ENCODE data around the gene CENPW.

CENPW gene

DNA sequence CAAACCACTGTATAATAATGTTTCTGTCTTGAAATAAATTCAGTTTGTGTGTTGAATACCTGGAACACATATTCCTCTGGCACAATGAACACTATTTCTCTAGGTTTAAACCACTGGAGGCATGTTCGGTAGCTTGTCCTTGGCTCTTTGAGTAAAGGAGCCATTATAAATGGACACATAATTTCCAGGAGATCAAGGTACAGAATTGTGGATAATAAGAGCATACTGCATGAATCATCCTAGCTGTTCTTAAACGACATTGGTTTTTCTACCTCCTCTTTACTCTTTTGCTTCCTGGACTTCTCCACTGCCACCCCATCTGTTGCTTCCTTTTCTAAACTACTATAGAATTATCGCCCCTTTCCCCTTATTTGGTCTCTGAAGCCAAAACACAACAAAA lies 1.2 kb downstream of the CENPW start:
- DNase-seq (no peak), ATAC-seq (ENCODE audit: insufficient read depth, low read depth) (no peak)
- Histone ChIP-seq H3K4me2 (ENCODE audit: insufficient read depth, low read length) (peak overlapping the region; percentile 83), H3K9me3 (ENCODE audit: insufficient read depth, low read length, severe bottlenecking) (no peaks in the 10 kb centered on the region), H3K9ac (ENCODE audit: low read depth, low read length) (peak overlapping the region; percentile 63), H4K20me1 (ENCODE audit: insufficient read depth, low read length) (peaks cover 4% of the 10 kb centered on the region; the same call in 1 of the 2 replicates), H3K36me3 (ENCODE audit: insufficient read depth, low read length) (peaks cover 1% of the 10 kb centered on the region; the same call in 1 of the 2 replicates), H3K27ac (ENCODE audit: low read length) (peak overlapping the region; percentile 78), H3K4me3 (ENCODE audit: low read depth in 1 of 2, low read length in 2 of 2) (peak overlapping the region; percentile 61 to 85), H3K27me3 (ENCODE audit: insufficient read depth, low read length, poor library complexity) (no peaks in the 10 kb centered on the region), H2AFZ (ENCODE audit: low read depth, low read length) (no peak overlapping the region), H3K4me1 (ENCODE audit: insufficient read depth, low read length) (peaks cover 38% of the 10 kb centered on the region), H3K79me2 (ENCODE audit: insufficient read depth, low read length) (peaks cover 55% of the 10 kb centered on the region)
- TF ChIP-seq CTCF (IDR thresholded peaks at IDR 0.05; ENCODE audit: borderline replicate concordance, extremely low read depth, low read length, poor library complexity, severe bottlenecking) = no peak

DNA sequence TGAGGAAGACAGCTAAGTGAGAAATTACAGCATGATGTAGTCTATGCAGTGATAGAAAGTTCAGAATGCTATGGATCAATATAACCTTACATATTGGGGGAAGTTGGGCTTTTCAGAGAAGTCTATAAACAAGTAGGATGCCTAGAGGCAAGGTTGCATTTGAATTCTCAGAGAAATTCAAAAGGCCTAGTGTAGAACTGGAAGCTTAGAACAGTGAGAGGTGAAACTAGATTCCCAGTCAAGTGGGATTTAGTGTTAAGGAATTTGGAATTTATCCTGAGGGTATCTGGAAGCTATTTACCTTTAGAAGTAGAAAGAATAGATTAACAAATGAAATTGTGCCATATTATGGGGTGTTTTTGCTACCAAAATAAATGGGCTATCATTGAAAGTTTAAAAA lies 4.3 kb downstream of the CENPW start:
- H3K4me2 ChIP-seq (ENCODE audit: insufficient read depth, low read length) = peak overlapping the region; percentile 83; the same call in 1 of the 2 replicates
- H2AFZ ChIP-seq (ENCODE audit: low read depth, low read length) = no peak overlapping the region
- no peak for DNase-seq
- H3K36me3 ChIP-seq (ENCODE audit: insufficient read depth, low read length) = peaks cover 10% of the 10 kb centered on the region; the same call in 1 of the 2 replicates
- no peaks in the 10 kb centered on the region for H3K9me3 ChIP-seq (ENCODE audit: insufficient read depth, low read length, severe bottlenecking)
- no peak overlapping the region for H3K4me3 ChIP-seq (ENCODE audit: low read depth in 1 of 2, low read length in 2 of 2)
- TF ChIP-seq CTCF (IDR thresholded peaks at IDR 0.05; ENCODE audit: borderline replicate concordance, extremely low read depth, low read length, poor library complexity, severe bottlenecking) (no peak), EZH2 (IDR thresholded peaks at IDR 0.05; ENCODE audit: borderline replicate concordance, low read depth, low read length, severe bottlenecking) (no peak)
- H3K9ac ChIP-seq (ENCODE audit: low read depth, low read length) = no peak overlapping the region
- peaks cover 63% of the 10 kb centered on the region for H3K79me2 ChIP-seq (ENCODE audit: insufficient read depth, low read length)
- H3K4me1 ChIP-seq (ENCODE audit: insufficient read depth, low read length) = peaks cover 38% of the 10 kb centered on the region
- no peak for ATAC-seq (ENCODE audit: insufficient read depth, low read depth)
- H4K20me1 ChIP-seq (ENCODE audit: insufficient read depth, low read length) = peaks cover 4% of the 10 kb centered on the region; the same call in 1 of the 2 replicates
- H3K27ac ChIP-seq (ENCODE audit: low read length) = no peak overlapping the region
- H3K27me3 ChIP-seq (ENCODE audit: insufficient read depth, low read length, poor library complexity) = no peaks in the 10 kb centered on the region

- Histone ChIP-seq H3K27me3 (ENCODE audit: insufficient read depth, low read length, poor library complexity) (no peaks in the 10 kb centered on the region), H3K79me2 (ENCODE audit: insufficient read depth, low read length) (0 out of 2 replicates have a peak, but pooled peaks cover under 1% of the 10 kb centered on the region), H3K4me3 (ENCODE audit: low read depth in 1 of 2, low read length in 2 of 2) (no peak overlapping the region), H2AFZ (ENCODE audit: low read depth, low read length) (no peak overlapping the region), H4K20me1 (ENCODE audit: insufficient read depth, low read length) (no peaks in the 10 kb centered on the region), H3K4me1 (ENCODE audit: insufficient read depth, low read length) (no peaks in the 10 kb centered on the region; the same call in 1 of the 2 replicates), H3K36me3 (ENCODE audit: insufficient read depth, low read length) (peaks cover 28% of the 10 kb centered on the region; the same call in 1 of the 2 replicates), H3K9ac (ENCODE audit: low read depth, low read length) (no peak overlapping the region), H3K9me3 (ENCODE audit: insufficient read depth, low read length, severe bottlenecking) (no peaks in the 10 kb centered on the region), H3K27ac (ENCODE audit: low read length) (no peak overlapping the region), H3K4me2 (ENCODE audit: insufficient read depth, low read length) (no peak overlapping the region)
- no peak for DNase-seq
- no peak for TF ChIP-seq CTCF (IDR thresholded peaks at IDR 0.05; ENCODE audit: borderline replicate concordance, extremely low read depth, low read length, poor library complexity, severe bottlenecking)
- TF ChIP-seq EZH2 (IDR thresholded peaks at IDR 0.05; ENCODE audit: borderline replicate concordance, low read depth, low read length, severe bottlenecking) = no peak
- no peak for ATAC-seq (ENCODE audit: insufficient read depth, low read depth)
Measured at GRCh38 chr6:126351960-126352359, 12.0 kb downstream of the CENPW start.

DNA sequence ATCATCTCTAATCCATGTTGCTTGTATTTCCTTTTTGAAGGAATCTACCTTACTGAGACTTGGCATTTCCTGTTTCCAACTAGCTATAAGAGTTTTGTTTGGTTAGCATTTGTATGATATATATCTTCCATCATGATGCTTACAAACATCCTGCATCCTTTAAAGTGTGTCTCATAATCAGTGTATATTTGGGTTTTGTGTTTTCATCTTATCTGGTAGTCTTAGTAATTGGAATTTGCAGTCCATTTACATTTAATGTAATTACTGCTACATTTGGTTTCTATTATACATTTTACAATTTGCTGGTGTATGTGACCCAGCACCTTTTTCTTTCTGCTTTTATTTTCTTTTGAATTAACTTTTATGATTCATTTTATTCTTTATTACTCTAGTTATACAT lies 12.6 kb downstream of the CENPW start:
- H3K4me2 ChIP-seq (ENCODE audit: insufficient read depth, low read length) = no peak overlapping the region
- no peak for DNase-seq
- no peak overlapping the region for H3K27ac ChIP-seq (ENCODE audit: low read length)
- H3K4me3 ChIP-seq (ENCODE audit: low read depth in 1 of 2, low read length in 2 of 2) = no peak overlapping the region
- TF ChIP-seq EZH2 (IDR thresholded peaks at IDR 0.05; ENCODE audit: borderline replicate concordance, low read depth, low read length, severe bottlenecking) (no peak), CTCF (IDR thresholded peaks at IDR 0.05; ENCODE audit: borderline replicate concordance, extremely low read depth, low read length, poor library complexity, severe bottlenecking) (no peak)
- no peaks in the 10 kb centered on the region for H3K4me1 ChIP-seq (ENCODE audit: insufficient read depth, low read length)
- peaks cover 30% of the 10 kb centered on the region; the same call in 1 of the 2 replicates for H3K36me3 ChIP-seq (ENCODE audit: insufficient read depth, low read length)
- no peaks in the 10 kb centered on the region for H4K20me1 ChIP-seq (ENCODE audit: insufficient read depth, low read length)
- ATAC-seq (ENCODE audit: insufficient read depth, low read depth) = no peak
- no peaks in the 10 kb centered on the region for H3K79me2 ChIP-seq (ENCODE audit: insufficient read depth, low read length)
- H3K9ac ChIP-seq (ENCODE audit: low read depth, low read length) = no peak overlapping the region
- no peak overlapping the region for H2AFZ ChIP-seq (ENCODE audit: low read depth, low read length)
- H3K27me3 ChIP-seq (ENCODE audit: insufficient read depth, low read length, poor library complexity) = no peaks in the 10 kb centered on the region
- H3K9me3 ChIP-seq (ENCODE audit: insufficient read depth, low read length, severe bottlenecking) = no peaks in the 10 kb centered on the region

All from DND-41 (cell line).